ENCODE data around the gene HINFP. TPM values are rescaled to one million over a fixed set of nuclear protein-coding genes. Genes with fewer than 3 reads are reported as not detected.

HINFP gene
- total and polyA plus RNA-seq, 4 donors: 10.4 to 24.5 (median 17.8) TPM

GRCh38 chr11:119155733-119156492 lies 34.5 kb downstream of the HINFP start:
- Histone ChIP-seq H3K27ac (ENCODE audit: low read depth in 1 of 2, low read length in 1 of 2) (no peak overlapping the region), H3K9me3 (ENCODE audit: control insufficient read depth in 4 of 4, insufficient read depth in 3 of 4, low read length in 3 of 4) (no peaks in the 10 kb centered on the region), H3K36me3 (ENCODE audit: control insufficient read depth in 4 of 4, insufficient read depth in 4 of 4, low read length in 4 of 4) (no peaks in the 10 kb centered on the region), H3K27me3 (ENCODE audit: control insufficient read depth in 3 of 3, insufficient read depth in 3 of 3, low read length in 2 of 3) (peaks cover 0 to under 1% (median 0%) of the 10 kb centered on the region in 3 donors), H3K4me3 (no peak overlapping the region), H3K4me1 (ENCODE audit: control insufficient read depth in 5 of 5, insufficient read depth in 5 of 5, low read length in 5 of 5) (no peaks in the 10 kb centered on the region), H3K9ac (ENCODE audit: insufficient read depth in 1 of 2, low read length in 2 of 2) (no peak overlapping the region)
- DNase-seq (no peak), ATAC-seq (ENCODE audit: insufficient read depth, low FRiP score) (no peak)
- TF ChIP-seq CTCF (IDR thresholded peaks at IDR 0.05; ENCODE audit: control extremely low read depth, extremely low read depth): no peak
- WGBS, 2 donors: 41 to 49% methylated on average over 8 of the region's 8 CpGs

- Histone ChIP-seq H3K27ac (ENCODE audit: low read depth in 1 of 2, low read length in 1 of 2) (no peak overlapping the region), H3K9me3 (ENCODE audit: control insufficient read depth in 4 of 4, insufficient read depth in 3 of 4, low read length in 3 of 4) (no peaks in the 10 kb centered on the region), H3K4me1 (ENCODE audit: control insufficient read depth in 5 of 5, insufficient read depth in 5 of 5, low read length in 5 of 5) (no peaks in the 10 kb centered on the region), H3K9ac (ENCODE audit: insufficient read depth in 1 of 2, low read length in 2 of 2) (no peak overlapping the region), H3K27me3 (ENCODE audit: control insufficient read depth in 3 of 3, insufficient read depth in 3 of 3, low read length in 2 of 3) (no peaks in the 10 kb centered on the region), H3K4me3 (no peak overlapping the region), H3K36me3 (ENCODE audit: control insufficient read depth in 4 of 4, insufficient read depth in 4 of 4, low read length in 4 of 4) (no peaks in the 10 kb centered on the region)
- TF ChIP-seq CTCF (IDR thresholded peaks at IDR 0.05; ENCODE audit: control extremely low read depth, extremely low read depth): no peak
- 88 to 92% methylated on average over 10 of the region's 10 CpGs for WGBS, 2 donors
- DNase-seq (no peak), ATAC-seq (ENCODE audit: insufficient read depth, low FRiP score) (no peak)
These were observed 35.1 kb downstream of the HINFP start for GRCh38 chr11:119156496-119156895.

- H3K36me3 ChIP-seq (ENCODE audit: control insufficient read depth in 4 of 4, insufficient read depth in 4 of 4, low read length in 4 of 4): no peaks in the 10 kb centered on the region
- no peak overlapping the region for H3K27ac ChIP-seq (ENCODE audit: low read depth in 1 of 2, low read length in 1 of 2)
- H3K9me3 ChIP-seq (ENCODE audit: control insufficient read depth in 4 of 4, insufficient read depth in 3 of 4, low read length in 3 of 4): no peaks in the 10 kb centered on the region
- WGBS, 2 donors: 58 to 62% methylated on average over 3 of the region's 3 CpGs
- ATAC-seq (ENCODE audit: insufficient read depth, low FRiP score) (no peak), DNase-seq (no peak)
- no peak overlapping the region for H3K9ac ChIP-seq (ENCODE audit: insufficient read depth in 1 of 2, low read length in 2 of 2)
- TF ChIP-seq CTCF (IDR thresholded peaks at IDR 0.05; ENCODE audit: control extremely low read depth, extremely low read depth): no peak
- no peaks in the 10 kb centered on the region for H3K27me3 ChIP-seq (ENCODE audit: control insufficient read depth in 3 of 3, insufficient read depth in 3 of 3, low read length in 2 of 3)
- H3K4me1 ChIP-seq (ENCODE audit: control insufficient read depth in 5 of 5, insufficient read depth in 5 of 5, low read length in 5 of 5): no peaks in the 10 kb centered on the region
- no peak overlapping the region for H3K4me3 ChIP-seq
These were observed 35.7 kb downstream of the HINFP start for GRCh38 chr11:119157063-119157462.

GRCh38 chr11:119158467-119158866 lies 37.1 kb downstream of the HINFP start:
- Histone ChIP-seq H3K36me3 (ENCODE audit: control insufficient read depth in 4 of 4, insufficient read depth in 4 of 4, low read length in 4 of 4) (no peaks in the 10 kb centered on the region), H3K27ac (ENCODE audit: low read depth in 1 of 2, low read length in 1 of 2) (no peak overlapping the region), H3K9me3 (ENCODE audit: control insufficient read depth in 4 of 4, insufficient read depth in 3 of 4, low read length in 3 of 4) (no peaks in the 10 kb centered on the region), H3K4me3 (no peak overlapping the region), H3K27me3 (ENCODE audit: control insufficient read depth in 3 of 3, insufficient read depth in 3 of 3, low read length in 2 of 3) (no peaks in the 10 kb centered on the region), H3K9ac (ENCODE audit: insufficient read depth in 1 of 2, low read length in 2 of 2) (no peak overlapping the region), H3K4me1 (ENCODE audit: control insufficient read depth in 5 of 5, insufficient read depth in 5 of 5, low read length in 5 of 5) (no peaks in the 10 kb centered on the region)
- DNase-seq: no peak
- no peak for ATAC-seq (ENCODE audit: insufficient read depth, low FRiP score)
- no peak for TF ChIP-seq CTCF (IDR thresholded peaks at IDR 0.05; ENCODE audit: control extremely low read depth, extremely low read depth)
- WGBS, 2 donors: 93 to 94% methylated on average over 13 of the region's 13 CpGs
